Neural crest cell (in vitro differentiated cells): Measurements from ENCODE around the gene NFATC3. TPM values are rescaled to one million over a fixed set of nuclear protein-coding genes. Genes with fewer than 3 reads are reported as not detected.
"Not testable (repeated sequence)": the region's sequence is repeated elsewhere in the genome, so short reads cannot be mapped to it uniquely, and the experiment has no call there.

ENCODE experiments used
- DNase-seq: peaks from one replicate; pipeline ENCODE4 v3.0.0; 2021; ENCODE audit warnings: low read depth, mixed read lengths, low spot score
- H3K27ac Mint-ChIP-seq: one replicate; pipeline ENCODE4 v1.8.0; 2021; ENCODE audit warnings: mild to moderate bottlenecking, mixed read lengths; ENCODE audit not compliant: unreplicated experiment
- H3K27me3 Mint-ChIP-seq: 2 replicates; pipeline ENCODE4 v1.8.0; 2021; ENCODE audit warnings: low read depth, mild to moderate bottlenecking, mixed read lengths
- H3K36me3 Mint-ChIP-seq: 2 replicates; pipeline ENCODE4 v1.8.0; 2021; ENCODE audit warnings: low read depth, mild to moderate bottlenecking, mixed read lengths
- H3K4me1 Mint-ChIP-seq: 2 replicates; pipeline ENCODE4 v1.8.0; 2021; ENCODE audit warnings: mixed read lengths
- H3K4me3 Mint-ChIP-seq: one replicate; pipeline ENCODE4 v1.8.0; 2021; ENCODE audit warnings: mild to moderate bottlenecking, mixed read lengths
- H3K9me3 Mint-ChIP-seq: 2 replicates; pipeline ENCODE4 v1.8.0; 2021; ENCODE audit warnings: mixed read lengths
- total RNA-seq: library from RNA; stranded (reverse); gene quantifications from 2 replicates; pipeline ENCODE4 v1.2.1, GENCODE V29; 2021
- TF ChIP-seq, protein P1 (sequence below): fragments of 200-600 bp; sonication (generic); conservative IDR thresholded peaks from 2 replicates; pipeline ENCODE4 v1.5.0; 2021; ENCODE audit warnings: antibody characterized with exemption, mild to moderate bottlenecking

The NFATC3 gene
- total RNA-seq, 1 donor from 2014 or later = 64.9 TPM

DNA sequence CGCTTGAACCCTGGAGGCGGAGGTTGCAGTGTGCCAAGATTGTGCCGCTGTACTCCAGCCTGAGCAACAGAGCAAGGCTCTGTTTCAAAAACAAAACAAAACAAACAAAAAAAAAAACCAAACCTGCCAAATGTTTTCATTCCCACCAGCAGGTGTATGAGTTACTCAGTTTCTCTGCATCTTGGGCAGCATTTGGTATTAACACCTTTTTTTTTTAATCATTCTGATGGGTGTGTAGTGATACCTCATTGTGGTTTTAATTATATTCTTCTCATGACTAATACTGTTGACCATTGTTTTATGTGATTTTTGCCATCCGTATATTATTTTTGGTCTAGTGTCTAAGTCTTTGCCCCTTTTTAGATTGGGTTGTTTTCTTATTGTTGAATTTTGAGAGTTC, 15.3 kb downstream of the NFATC3 start:
- no peak overlapping the region for H3K4me3 Mint-ChIP-seq

DNA sequence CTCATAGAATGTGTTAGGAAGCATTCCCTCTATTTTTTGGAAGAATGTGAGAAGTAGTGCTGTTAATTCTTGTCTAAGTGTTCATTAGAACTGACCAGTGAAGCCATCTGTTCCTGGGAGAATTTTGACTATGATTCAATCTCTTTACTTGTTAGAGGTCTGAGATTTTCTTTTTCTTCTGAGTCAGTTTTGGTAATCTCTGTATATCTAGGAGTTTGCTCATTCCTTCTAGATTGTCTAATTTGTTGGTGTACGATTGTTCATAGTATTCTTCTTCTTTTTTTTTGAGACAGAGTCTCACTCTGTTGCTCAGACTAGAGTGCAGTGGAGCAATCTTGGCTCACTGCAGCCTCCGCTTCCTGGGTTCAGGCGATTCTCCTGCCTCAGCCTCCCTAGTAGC, 20.4 kb downstream of the NFATC3 start:
- peaks cover 32% of the 10 kb centered on the region for H3K9me3 Mint-ChIP-seq
- H3K4me1 Mint-ChIP-seq = peaks cover 8% of the 10 kb centered on the region
- TF ChIP-seq, protein P1, sequence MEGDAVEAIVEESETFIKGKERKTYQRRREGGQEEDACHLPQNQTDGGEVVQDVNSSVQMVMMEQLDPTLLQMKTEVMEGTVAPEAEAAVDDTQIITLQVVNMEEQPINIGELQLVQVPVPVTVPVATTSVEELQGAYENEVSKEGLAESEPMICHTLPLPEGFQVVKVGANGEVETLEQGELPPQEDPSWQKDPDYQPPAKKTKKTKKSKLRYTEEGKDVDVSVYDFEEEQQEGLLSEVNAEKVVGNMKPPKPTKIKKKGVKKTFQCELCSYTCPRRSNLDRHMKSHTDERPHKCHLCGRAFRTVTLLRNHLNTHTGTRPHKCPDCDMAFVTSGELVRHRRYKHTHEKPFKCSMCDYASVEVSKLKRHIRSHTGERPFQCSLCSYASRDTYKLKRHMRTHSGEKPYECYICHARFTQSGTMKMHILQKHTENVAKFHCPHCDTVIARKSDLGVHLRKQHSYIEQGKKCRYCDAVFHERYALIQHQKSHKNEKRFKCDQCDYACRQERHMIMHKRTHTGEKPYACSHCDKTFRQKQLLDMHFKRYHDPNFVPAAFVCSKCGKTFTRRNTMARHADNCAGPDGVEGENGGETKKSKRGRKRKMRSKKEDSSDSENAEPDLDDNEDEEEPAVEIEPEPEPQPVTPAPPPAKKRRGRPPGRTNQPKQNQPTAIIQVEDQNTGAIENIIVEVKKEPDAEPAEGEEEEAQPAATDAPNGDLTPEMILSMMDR = no peak
- H3K27me3 Mint-ChIP-seq = no peaks in the 10 kb centered on the region
- no peak for DNase-seq
- H3K27ac Mint-ChIP-seq = no peak overlapping the region
- peaks cover 55% of the 10 kb centered on the region for H3K36me3 Mint-ChIP-seq
- no peak overlapping the region for H3K4me3 Mint-ChIP-seq

More for the DNA sequence above, 15.3 kb downstream of the NFATC3 start:
- Mint-ChIP-seq H3K27ac (peak overlapping the region; percentile 52), H3K4me1 (peaks cover 13% of the 10 kb centered on the region), H3K9me3 (peaks cover 5% of the 10 kb centered on the region), H3K36me3 (peaks cover 23% of the 10 kb centered on the region), H3K27me3 (no peaks in the 10 kb centered on the region)
- DNase-seq = no peak
- TF ChIP-seq, protein P1 = no peak

DNA sequence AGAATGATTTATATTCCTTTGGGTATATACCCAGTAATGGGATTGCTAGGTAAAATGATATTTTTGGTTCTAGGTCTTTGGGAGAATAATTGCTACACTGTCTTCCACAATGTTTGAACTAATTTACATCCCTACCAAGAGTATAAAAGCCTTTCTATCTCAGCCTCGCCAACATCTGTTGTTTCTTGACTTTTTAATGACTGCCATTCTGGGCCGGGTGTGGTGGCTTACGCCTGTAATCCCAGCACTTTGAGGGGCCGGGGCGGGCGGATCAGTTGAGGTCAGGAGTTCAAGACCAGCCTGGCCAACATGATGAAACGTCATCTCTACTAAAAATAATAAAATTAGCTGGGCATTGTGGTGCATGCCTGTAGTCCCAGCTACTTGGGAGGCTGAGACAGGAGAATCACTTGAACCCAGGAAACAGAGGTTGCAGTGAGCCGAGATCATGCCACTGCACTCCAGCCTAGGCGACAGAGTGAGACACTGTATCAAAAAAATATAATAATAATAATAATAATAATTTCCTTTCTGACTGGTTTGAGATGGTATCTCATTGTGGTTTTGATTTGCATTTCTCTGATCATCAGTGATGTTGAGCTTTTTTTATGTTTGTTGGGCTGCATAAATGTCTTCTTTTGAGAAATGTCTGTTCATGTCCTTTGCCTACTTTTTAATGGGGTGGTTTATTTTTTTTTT, 22.2 kb downstream of the NFATC3 start:
- not testable (repeated sequence) for DNase-seq
- peaks cover 36% of the 10 kb centered on the region for H3K9me3 Mint-ChIP-seq

DNA sequence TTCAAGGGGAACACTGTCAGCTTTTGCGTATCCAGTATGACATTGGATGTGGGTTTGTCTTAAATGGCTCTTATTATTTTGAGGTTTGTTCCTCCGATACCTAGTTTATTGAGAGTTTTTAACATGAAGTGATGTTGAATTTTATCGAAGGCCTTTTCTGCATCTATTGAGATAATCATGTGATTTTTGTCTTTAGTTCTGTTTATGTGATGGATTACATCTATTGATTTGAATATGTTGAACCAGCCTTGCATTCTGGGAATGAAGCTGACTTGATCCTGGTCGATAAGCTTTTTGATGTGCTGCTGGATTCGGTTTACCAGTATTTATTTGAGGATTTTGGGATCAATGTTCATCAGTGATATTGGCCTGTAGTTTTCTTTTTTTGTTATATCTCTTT, 24.0 kb downstream of the NFATC3 start:
- DNase-seq, H3K4me3 Mint-ChIP-seq, H3K27ac Mint-ChIP-seq, H3K4me1 Mint-ChIP-seq, H3K27me3 Mint-ChIP-seq: not testable (repeated sequence)
- H3K36me3 Mint-ChIP-seq = peaks cover 59% of the 10 kb centered on the region
- H3K9me3 Mint-ChIP-seq = peaks cover 34% of the 10 kb centered on the region

More for the DNA sequence above, 22.2 kb downstream of the NFATC3 start:
- H3K36me3 Mint-ChIP-seq = peaks cover 61% of the 10 kb centered on the region
- not testable (repeated sequence) for H3K27me3 Mint-ChIP-seq, H3K4me1 Mint-ChIP-seq, H3K4me3 Mint-ChIP-seq, H3K27ac Mint-ChIP-seq

DNA sequence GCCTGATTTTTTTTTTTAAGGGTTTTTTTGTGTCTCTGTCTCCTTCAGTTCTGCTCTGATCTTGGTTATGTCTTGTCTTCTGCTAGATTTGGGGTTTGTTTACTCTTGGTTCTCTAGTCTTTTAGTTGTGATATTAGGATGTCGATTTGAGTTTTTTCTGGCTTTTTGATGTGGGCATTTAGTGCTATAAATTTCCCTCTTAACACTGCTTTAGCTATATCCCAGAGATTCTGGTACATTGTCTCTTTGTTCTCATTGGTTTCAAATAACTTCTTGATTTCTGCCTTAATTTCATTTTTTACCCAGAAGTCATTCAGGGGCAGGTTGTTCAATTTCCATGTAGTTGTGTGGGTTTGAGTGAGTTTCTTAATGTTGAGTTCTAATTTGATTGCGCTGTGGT, 25.4 kb downstream of the NFATC3 start:
- not testable (repeated sequence) for H3K4me3 Mint-ChIP-seq, H3K27ac Mint-ChIP-seq, H3K27me3 Mint-ChIP-seq, DNase-seq
- H3K36me3 Mint-ChIP-seq = peaks cover 52% of the 10 kb centered on the region
- H3K9me3 Mint-ChIP-seq = peaks cover 30% of the 10 kb centered on the region
- H3K4me1 Mint-ChIP-seq = peaks cover 14% of the 10 kb centered on the region

DNA sequence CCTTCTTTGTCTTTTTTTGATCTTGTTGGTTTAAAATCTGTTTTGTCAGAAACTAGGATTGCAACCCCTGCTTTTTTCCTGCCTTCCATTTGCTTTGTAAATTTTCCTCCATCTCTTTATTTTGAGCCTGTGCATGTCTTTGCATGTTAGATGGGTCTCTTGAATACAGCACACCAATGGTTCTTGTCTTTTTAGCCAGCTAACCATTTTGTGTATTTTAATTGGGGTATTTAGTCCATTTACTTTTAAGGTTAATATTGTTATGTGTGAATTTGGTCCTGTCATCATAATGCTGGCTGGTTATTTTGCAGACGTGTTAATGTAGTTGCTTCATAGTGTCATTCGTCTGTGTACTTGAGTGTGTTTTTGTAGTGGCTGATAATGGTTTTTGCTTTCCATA, 26.2 kb downstream of the NFATC3 start:
- H3K27ac Mint-ChIP-seq = no peak overlapping the region
- H3K4me1 Mint-ChIP-seq = peaks cover 16% of the 10 kb centered on the region
- H3K9me3 Mint-ChIP-seq = peaks cover 30% of the 10 kb centered on the region
- no peaks in the 10 kb centered on the region for H3K27me3 Mint-ChIP-seq
- TF ChIP-seq, protein P1 = no peak
- DNase-seq = no peak
- no peak overlapping the region for H3K4me3 Mint-ChIP-seq
- H3K36me3 Mint-ChIP-seq = peaks cover 50% of the 10 kb centered on the region

DNA sequence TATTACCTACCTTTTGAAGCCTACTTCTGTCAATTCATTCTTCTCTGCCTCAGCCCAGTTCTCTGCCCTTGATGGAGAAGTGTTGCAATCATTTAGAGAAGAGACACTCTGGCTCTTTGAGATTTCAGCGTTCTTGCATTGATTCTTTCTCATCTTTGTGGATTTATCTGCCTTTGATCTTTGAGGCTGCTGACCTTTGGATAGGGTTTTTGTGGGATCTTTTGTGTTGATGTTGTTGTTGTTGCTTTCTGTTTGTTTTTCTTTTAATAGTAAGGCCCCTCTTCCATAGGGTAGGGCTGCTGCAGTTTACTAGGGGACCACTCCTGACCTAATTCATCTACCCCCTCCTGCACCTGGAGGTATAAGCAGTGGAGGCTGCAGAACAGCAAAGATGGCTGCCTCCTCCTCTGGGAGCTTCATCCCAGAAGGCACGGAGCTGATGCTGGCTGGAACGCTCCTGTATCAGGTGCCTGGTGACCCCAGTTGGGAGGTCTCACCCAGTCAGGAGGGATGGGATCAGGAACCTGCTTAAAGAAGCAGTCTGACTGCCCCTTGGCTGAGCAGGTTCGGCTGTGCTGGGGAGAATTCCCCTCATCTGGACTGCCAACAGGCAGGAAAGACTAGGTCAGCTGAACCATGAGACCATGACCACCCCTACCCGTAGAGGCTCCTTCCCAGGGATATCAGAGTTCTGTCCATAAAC, 28.0 kb downstream of the NFATC3 start:
- TF ChIP-seq, protein P1 = no peak
- Mint-ChIP-seq H3K27ac (no peak overlapping the region), H3K27me3 (no peaks in the 10 kb centered on the region), H3K36me3 (peaks cover 40% of the 10 kb centered on the region), H3K4me3 (no peak overlapping the region), H3K9me3 (peaks cover 22% of the 10 kb centered on the region), H3K4me1 (peaks cover 20% of the 10 kb centered on the region)
- no peak for DNase-seq
